Muscle of back (tissue), 11 donors: ENCODE results near the gene EPHA6. TPM values are rescaled to one million over a fixed set of nuclear protein-coding genes. Genes with fewer than 3 reads are reported as not detected.
A peak's percentile ranks its signal among the peaks of the same experiment; 100 is the strongest.

Experiments used
- DNase-seq, 3 donors: peaks; one replicate each; pipeline versions ENCODE4 v3.0.0 to v3.0.0-alpha.2; 2013
- polyA plus RNA-seq, 10 donors: library from polyadenylated mRNA; unstranded; fragments of 120-200 nt; gene quantifications; one replicate each; pipeline ENCODE4 v1.2.1, GENCODE V29; 2013; ENCODE audit not compliant: insufficient read length in 10 of 10

Gene EPHA6
- polyA plus RNA-seq, 10 donors: 0.16 to 0.96 (median 0.35) TPM; not detected in 1

- DNase-seq: no peak
Measured at GRCh38 chr3:97148931-97149330, 334.5 kb downstream of the EPHA6 start.

GRCh38 chr3:97161169-97161568 lies 346.8 kb downstream of the EPHA6 start:
- DNase-seq: no peak

DNA sequence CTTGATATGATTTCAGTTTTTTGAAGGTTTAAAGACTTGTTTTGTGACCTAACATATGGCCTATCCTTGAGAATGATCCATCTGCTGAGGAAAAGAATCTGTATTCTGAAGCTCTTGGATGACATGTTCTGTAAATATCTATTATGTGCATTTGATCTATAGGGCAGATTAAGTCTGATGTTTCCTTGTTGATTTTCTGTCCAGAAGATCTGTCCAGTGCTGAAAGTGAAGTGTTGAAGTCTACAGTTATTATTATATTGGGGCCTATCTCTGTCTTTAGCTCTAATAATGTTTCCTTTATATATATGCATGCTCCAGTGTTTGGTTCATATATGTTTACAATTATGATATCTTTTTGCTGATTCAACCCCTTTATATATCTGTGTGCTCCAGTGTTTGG lies 362.8 kb downstream of the EPHA6 start:
- no peak for DNase-seq

- no peak for DNase-seq
Measured at GRCh38 chr3:97181704-97182103, 367.3 kb downstream of the EPHA6 start.

- DNase-seq: no peak
Measured at GRCh38 chr3:97187771-97188170, 373.4 kb downstream of the EPHA6 start.

DNA sequence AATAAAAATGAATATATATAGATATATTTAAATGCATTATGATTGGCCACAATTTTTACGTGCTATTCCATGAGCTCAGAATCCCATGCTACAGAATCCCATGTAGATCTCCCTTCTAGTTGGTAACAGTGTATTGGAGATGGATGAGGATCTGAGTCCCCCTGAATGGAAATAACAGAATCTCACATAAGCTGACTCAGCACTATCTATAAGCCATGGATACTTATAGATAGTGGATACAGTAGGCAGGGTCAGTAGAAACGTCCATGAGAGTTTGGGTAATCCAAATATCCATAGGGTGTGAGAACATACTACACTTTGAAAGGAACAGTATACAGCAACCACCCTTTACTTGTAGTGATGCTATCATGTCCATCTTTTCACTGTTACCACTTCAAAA lies 375.4 kb downstream of the EPHA6 start:
- no peak for DNase-seq

GRCh38 chr3:97197083-97197482 lies 382.7 kb downstream of the EPHA6 start:
- DNase-seq: no peak

- no peak for DNase-seq
Measured at GRCh38 chr3:97197830-97198229, 383.4 kb downstream of the EPHA6 start.

GRCh38 chr3:97200387-97200786 lies 386.0 kb downstream of the EPHA6 start:
- no peak for DNase-seq

- no peak for DNase-seq
Measured at GRCh38 chr3:97201814-97202213, 387.4 kb downstream of the EPHA6 start.

- DNase-seq: no peak
Measured at GRCh38 chr3:97228966-97229365, 414.6 kb downstream of the EPHA6 start.

GRCh38 chr3:97230486-97230885 lies 416.1 kb downstream of the EPHA6 start:
- no peak for DNase-seq

DNA sequence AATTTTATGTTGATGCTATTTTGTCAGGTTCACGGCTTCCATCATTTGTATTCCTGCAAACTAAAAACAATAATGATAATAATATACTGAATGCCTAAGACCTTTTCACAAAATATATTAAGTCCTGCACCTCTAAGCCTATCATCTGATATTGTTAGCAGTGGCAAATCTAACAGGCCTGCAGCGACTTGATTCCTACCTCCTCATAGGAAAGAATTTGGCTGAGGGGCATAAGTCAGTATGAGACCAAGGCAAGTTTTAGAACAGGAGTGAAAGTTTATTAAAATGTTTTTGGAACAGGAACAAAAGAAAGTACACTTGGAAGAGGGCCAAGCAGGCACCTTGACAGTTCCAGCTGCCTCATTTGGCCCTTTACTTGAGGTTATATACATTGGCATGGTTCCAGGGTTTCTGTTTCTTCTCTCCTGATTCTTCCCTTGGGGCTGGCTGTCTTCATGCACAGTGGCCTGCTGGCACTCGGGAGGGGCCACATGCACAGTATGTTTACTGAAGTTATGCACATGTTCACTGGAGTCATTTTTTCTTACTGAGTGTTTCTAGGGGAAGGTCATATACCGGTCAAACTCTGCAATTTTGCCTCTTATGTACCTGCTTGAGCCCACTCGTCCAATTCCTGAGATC lies 418.1 kb downstream of the EPHA6 start:
- peak in 2 of 3 donors; percentile 1 to 9 for DNase-seq

GRCh38 chr3:97235179-97235578 lies 420.8 kb downstream of the EPHA6 start:
- no peak for DNase-seq

DNA sequence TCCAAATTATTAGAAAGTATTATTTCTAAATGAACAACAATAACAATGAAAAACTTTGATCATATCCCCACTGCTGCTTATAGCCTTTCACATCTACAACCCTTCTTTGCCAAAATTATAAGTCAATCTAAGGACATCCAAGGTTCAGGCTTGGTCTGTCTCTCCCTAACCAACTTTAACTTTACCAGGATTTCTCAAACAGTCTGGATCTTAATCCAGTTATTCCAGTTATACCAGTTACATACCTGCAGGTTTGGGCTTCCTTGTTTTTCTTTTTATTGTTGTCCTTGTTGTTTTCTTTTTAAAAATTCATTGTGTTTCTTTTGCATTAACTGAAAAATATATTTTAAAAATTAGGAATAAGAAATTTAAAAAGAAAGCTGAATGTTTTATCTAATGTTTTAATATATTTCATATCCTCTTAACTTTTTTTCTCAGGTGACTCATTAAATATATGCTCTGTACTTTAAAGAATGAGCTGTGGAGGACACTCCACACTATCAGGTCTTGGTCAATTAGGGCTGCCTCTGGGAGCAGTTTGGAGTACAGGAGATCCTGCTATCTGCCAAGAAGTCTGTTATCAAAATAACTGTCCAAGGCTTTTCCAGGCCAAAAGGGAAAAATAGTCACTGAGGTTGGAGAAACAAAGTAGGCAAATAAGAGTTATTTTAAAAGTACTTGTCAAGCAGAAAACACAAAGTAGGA lies 421.4 kb downstream of the EPHA6 start:
- no peak for DNase-seq

- DNase-seq: no peak
Measured at GRCh38 chr3:97241417-97241816, 427.0 kb downstream of the EPHA6 start.

DNA sequence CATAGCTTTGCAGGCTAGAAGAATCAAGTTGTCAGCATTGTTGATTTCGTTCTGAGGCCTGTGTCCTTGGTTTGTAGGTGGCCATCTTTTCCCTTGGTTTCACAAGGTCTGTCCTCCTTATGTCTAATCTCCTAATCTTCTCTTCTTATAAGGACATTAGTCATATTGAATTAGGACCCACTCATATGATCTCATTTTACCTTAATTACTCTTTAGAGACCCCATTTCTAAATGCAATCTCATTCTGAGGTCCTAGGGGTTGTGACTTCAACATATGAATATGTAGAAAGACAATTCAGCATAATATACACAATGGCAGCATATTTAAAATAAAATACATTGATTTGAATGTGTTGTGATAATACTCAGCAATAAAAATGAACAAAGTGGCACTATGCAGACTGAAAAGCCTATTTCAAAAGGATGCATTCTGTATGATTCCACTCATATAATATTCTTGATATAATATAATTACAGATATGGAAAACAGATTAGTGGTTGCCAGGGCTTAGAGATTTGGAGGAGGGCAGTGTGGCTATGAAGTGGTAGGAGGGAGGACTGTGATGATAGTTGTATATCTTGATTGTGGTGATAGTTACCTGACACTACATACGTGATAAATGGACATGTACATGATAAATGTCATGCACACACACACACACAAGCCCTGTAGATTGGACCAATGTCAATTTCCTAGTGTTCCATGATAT lies 431.0 kb downstream of the EPHA6 start:
- DNase-seq: no peak

DNA sequence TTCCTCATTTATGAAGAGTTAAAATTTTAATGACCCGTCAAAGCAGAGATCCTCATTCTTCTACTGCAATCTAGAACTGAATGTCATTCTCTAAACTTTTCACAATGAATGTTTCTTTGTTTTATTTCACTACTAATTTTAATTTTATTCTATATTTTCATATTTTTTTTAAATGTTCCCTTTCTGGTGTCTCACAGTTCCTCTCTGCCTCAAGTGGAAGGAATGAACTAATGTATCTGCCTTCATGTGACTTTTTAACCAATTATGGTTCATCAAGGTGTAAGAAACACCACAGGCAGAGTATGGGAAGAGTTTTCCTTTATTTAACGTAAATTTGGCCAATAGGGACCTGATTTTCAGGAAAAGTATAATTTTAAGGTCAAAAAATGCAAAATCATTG lies 441.7 kb downstream of the EPHA6 start:
- no peak for DNase-seq

DNA sequence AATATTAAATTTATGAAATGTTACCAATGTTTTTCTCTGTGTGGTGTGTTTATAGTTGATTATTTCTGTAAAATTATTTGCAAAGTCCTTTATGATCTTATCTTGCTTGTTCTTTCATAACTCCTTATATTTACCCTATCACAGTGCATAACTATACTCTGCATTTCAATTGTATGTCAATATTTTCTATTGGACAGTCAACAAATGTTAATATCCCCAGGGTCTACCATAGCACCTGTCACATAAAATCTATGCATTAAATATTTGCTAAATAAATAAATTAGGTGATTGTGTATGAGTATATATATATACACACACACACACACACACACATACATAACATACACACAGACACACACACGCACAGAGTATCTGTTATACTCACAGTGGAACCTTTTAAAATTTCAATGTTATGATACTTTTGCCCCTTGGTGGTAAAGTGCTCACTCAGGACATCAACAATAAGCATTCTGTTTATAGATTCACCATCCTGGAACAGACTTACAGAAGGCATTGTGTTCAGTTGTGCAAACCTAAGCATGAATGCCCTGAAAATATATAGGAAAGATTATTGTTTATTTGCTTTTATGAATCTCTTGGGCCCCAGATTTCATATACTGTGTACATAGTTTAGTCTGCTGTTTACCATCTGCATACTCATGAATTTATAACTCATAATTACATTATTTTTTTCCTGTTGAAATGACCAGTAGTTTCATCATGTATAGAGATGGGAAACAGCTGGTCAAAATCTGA lies 443.7 kb downstream of the EPHA6 start:
- DNase-seq: no peak

GRCh38 chr3:97259263-97259662 lies 444.9 kb downstream of the EPHA6 start:
- DNase-seq: no peak

GRCh38 chr3:97264180-97264579 lies 449.8 kb downstream of the EPHA6 start:
- DNase-seq: no peak
